ENCODE measurements around the gene CKAP5. TPM values are rescaled to one million over a fixed set of nuclear protein-coding genes. Genes with fewer than 3 reads are reported as not detected.
A peak's percentile ranks its signal among the peaks of the same experiment; 100 is the strongest.

CKAP5 gene
- total RNA-seq, 2 donors from 2014 or later: 162 to 211 TPM

DNA sequence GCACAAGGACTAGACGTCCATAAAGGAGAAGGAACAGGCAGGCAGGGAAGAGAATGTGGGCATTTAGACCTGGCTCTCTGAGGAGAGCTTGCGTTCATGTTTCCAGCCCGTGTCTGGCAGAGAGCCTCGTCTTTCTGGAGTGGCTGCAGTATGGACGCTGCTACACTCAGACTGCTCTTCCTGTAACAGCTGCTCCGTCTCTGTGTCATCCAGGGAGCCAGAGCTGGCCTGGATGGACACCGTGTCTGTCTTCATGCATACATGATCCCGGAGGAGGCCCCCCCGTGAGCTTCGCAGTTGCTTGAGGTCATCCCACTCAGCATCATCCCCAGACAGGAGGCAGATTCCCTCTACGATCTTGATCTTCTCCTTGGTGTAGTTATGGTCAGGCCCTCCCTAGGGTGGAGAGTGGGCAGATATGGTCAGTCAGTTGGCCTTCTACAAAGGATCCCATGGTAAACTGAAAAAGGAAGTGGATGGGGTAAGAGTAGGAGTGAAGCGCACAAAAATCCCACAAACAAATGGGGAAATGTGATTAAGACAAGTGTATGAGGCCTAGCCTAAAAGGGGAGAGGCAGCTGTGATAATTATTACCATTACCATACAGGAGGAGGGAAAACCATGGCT lies 13.0 kb upstream of the CKAP5 start:
- H3K36me3 Mint-ChIP-seq (ENCODE audit: low read depth): peaks cover 17% of the 10 kb centered on the region
- H3K36me3 ChIP-seq (ENCODE audit: control insufficient read depth, insufficient read depth, low read length): peaks cover 11% of the 10 kb centered on the region
- no peaks in the 10 kb centered on the region for H3K4me1 Mint-ChIP-seq
- 91 to 93% methylated on average over 9 to 12 of the region's 12 CpGs for WGBS, 2 experiments (ENCODE audit: insufficient coverage in 1 of 2, insufficient read length in 1 of 2)
- no peaks in the 10 kb centered on the region for H3K9me3 Mint-ChIP-seq
- H3K27me3 Mint-ChIP-seq (ENCODE audit: insufficient read depth): peaks cover 2% of the 10 kb centered on the region
- no peak overlapping the region for H3K9ac ChIP-seq (ENCODE audit: extremely low read depth, low read length, poor library complexity, severe bottlenecking)
- DNase-seq: no peak
- H3K27ac ChIP-seq (ENCODE audit: low read depth, low read length): no peak overlapping the region
- no peak overlapping the region for H3K27ac Mint-ChIP-seq
- no peak overlapping the region for H3K4me3 ChIP-seq (ENCODE audit: low read length)
- TF ChIP-seq, protein P1, sequence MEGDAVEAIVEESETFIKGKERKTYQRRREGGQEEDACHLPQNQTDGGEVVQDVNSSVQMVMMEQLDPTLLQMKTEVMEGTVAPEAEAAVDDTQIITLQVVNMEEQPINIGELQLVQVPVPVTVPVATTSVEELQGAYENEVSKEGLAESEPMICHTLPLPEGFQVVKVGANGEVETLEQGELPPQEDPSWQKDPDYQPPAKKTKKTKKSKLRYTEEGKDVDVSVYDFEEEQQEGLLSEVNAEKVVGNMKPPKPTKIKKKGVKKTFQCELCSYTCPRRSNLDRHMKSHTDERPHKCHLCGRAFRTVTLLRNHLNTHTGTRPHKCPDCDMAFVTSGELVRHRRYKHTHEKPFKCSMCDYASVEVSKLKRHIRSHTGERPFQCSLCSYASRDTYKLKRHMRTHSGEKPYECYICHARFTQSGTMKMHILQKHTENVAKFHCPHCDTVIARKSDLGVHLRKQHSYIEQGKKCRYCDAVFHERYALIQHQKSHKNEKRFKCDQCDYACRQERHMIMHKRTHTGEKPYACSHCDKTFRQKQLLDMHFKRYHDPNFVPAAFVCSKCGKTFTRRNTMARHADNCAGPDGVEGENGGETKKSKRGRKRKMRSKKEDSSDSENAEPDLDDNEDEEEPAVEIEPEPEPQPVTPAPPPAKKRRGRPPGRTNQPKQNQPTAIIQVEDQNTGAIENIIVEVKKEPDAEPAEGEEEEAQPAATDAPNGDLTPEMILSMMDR (conservative IDR thresholded peaks at IDR 0.05): no peak
- no peak overlapping the region for H3K4me3 Mint-ChIP-seq
- H3K4me1 ChIP-seq (ENCODE audit: control insufficient read depth, insufficient read depth, low read length): no peaks in the 10 kb centered on the region
- peaks cover 6% of the 10 kb centered on the region for H3K27me3 ChIP-seq (ENCODE audit: control insufficient read depth, insufficient read depth, low read length, poor library complexity, severe bottlenecking)
- H3K9me3 ChIP-seq (ENCODE audit: control insufficient read depth, low read length): no peaks in the 10 kb centered on the region

DNA sequence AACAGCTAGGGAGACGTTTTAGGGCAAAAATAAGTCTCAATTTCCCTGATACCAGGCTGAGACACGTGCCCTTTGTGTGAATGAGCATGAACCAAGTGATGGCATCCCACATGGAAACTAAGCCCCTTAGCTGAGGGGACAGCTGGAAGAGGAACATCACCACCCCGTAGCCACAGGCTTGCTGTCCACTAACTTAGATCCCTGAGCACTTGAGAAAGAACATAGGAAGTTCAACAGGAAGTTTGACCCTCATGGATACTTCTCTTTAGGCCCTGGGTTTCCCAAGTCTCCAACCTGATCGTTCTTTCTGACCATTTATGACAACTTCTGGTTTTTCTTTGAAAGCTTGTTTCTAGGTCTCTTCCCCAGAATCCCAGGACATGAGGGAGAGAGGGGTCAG lies 11.6 kb upstream of the CKAP5 start:
- Mint-ChIP-seq H3K4me3 (no peak overlapping the region), H3K36me3 (ENCODE audit: low read depth) (peaks cover 6% of the 10 kb centered on the region), H3K27ac (peak overlapping the region; percentile 42), H3K4me1 (no peaks in the 10 kb centered on the region), H3K9me3 (no peaks in the 10 kb centered on the region), H3K27me3 (ENCODE audit: insufficient read depth) (peaks cover 3% of the 10 kb centered on the region)
- Histone ChIP-seq H3K9ac (ENCODE audit: extremely low read depth, low read length, poor library complexity, severe bottlenecking) (no peak overlapping the region), H3K4me3 (ENCODE audit: low read length) (no peak overlapping the region), H3K9me3 (ENCODE audit: control insufficient read depth, low read length) (no peaks in the 10 kb centered on the region), H3K27me3 (ENCODE audit: control insufficient read depth, insufficient read depth, low read length, poor library complexity, severe bottlenecking) (peaks cover 12% of the 10 kb centered on the region), H3K27ac (ENCODE audit: low read depth, low read length) (no peak overlapping the region), H3K36me3 (ENCODE audit: control insufficient read depth, insufficient read depth, low read length) (peaks cover 6% of the 10 kb centered on the region), H3K4me1 (ENCODE audit: control insufficient read depth, insufficient read depth, low read length) (no peaks in the 10 kb centered on the region)
- no peak for DNase-seq
- TF ChIP-seq, protein P1 (conservative IDR thresholded peaks at IDR 0.05): no peak
- 88 to 96% methylated on average over 4 of the region's 4 CpGs for WGBS, 2 experiments (ENCODE audit: insufficient coverage in 1 of 2, insufficient read length in 1 of 2)

DNA sequence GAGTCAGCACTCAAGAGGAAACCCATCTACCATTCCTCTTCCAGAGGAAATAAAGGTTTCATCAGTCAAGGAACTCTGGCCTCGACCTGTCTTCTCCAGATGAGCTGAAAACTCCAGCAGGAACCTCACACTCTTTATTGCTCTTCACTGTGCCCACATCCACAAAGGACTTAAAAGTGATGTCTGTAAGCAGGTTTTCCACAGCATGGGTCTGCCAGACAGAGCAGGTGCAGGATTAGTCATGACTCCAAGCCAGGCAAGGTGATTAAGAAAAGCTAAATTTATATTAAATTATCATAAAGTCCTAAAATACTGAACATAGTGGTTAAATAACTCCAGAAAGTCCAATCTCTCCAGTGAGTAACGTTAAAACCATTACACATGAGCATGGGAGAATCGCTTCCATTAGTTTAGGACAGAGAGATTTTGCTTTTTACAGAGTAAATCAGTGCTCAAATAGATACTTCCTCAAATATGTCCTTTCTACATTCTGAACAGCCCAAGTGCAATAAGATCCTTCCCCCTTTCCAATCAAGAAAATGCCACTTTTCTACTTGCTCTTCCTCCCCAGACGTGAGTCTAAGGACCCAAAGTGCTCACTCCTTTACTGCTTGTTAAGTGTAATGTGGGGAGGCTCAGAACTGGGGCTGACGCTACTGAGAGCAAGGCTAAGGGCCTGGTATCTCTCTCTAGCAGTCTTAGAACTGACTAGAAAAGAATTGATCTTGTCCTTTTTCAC lies 10.7 kb upstream of the CKAP5 start:
- H3K27me3 Mint-ChIP-seq (ENCODE audit: insufficient read depth): peaks cover 5% of the 10 kb centered on the region
- no peak for DNase-seq
- H3K4me1 Mint-ChIP-seq: no peaks in the 10 kb centered on the region
- no peaks in the 10 kb centered on the region for H3K4me1 ChIP-seq (ENCODE audit: control insufficient read depth, insufficient read depth, low read length)
- H3K4me3 Mint-ChIP-seq: no peak overlapping the region
- peaks cover 6% of the 10 kb centered on the region for H3K36me3 ChIP-seq (ENCODE audit: control insufficient read depth, insufficient read depth, low read length)
- WGBS, 2 experiments (ENCODE audit: insufficient coverage in 1 of 2, insufficient read length in 1 of 2): 71 to 96% methylated on average over 3 to 5 of the region's 5 CpGs
- TF ChIP-seq, protein P1 (conservative IDR thresholded peaks at IDR 0.05): no peak
- no peak overlapping the region for H3K9ac ChIP-seq (ENCODE audit: extremely low read depth, low read length, poor library complexity, severe bottlenecking)
- H3K36me3 Mint-ChIP-seq (ENCODE audit: low read depth): peaks cover 4% of the 10 kb centered on the region
- peaks cover 15% of the 10 kb centered on the region for H3K27me3 ChIP-seq (ENCODE audit: control insufficient read depth, insufficient read depth, low read length, poor library complexity, severe bottlenecking)
- H3K27ac ChIP-seq (ENCODE audit: low read depth, low read length): no peak overlapping the region
- peaks cover 2% of the 10 kb centered on the region for H3K9me3 Mint-ChIP-seq
- peaks cover 7% of the 10 kb centered on the region for H3K9me3 ChIP-seq (ENCODE audit: control insufficient read depth, low read length)
- no peak overlapping the region for H3K4me3 ChIP-seq (ENCODE audit: low read length)
- H3K27ac Mint-ChIP-seq: no peak overlapping the region

Data from endodermal cell (in vitro differentiated cells).